ENCODE data around the gene AQP7. TPM values are rescaled to one million over a fixed set of nuclear protein-coding genes. Genes with fewer than 3 reads are reported as not detected.

The AQP7 gene
- total and polyA plus RNA-seq, 9 of the 15 experiments (the other 6 are each of a cell fraction or from before 2014, with no cell fraction given), result 0.04 to 0.53 (median 0.07) TPM; not detected in 4

DNA sequence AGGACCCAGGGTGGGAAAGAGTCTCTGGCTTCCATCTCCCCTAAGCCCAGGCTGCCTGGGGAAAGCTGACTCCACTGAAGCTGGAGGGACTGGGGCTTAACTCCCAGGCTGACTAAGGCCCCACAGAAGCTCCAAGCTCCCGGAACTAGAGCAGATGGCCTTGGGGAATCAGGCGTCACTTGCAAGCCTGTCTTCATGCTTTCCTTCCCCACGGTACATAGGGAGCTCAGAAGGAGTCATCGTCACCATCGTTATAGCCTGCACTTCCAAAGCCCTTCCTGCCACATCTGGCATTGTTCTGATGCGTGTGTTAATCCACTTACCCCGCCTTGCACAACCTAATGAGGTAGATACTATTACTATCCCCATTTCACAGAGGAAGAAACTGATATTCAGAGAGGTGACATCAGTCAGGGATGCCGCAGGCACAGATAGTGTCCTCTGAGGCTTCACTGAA lies 33.5 kb upstream of the AQP7 start (continued):
- no peak for TF ChIP-seq NFE2L1 (tag; IDR thresholded peaks at IDR 0.05; ENCODE audit: borderline replicate concordance, low read depth)
- no peak for TF ChIP-seq RAD21 (CRISPR knock-in tag; conservative IDR thresholded peaks at IDR 0.05 in 1 of 2, IDR thresholded peaks at IDR 0.05 in 1 of 2)
- no peak for TF ChIP-seq ZNF668 (CRISPR knock-in tag; IDR thresholded peaks at IDR 0.05)
- TF ChIP-seq ZBED1 (IDR thresholded peaks at IDR 0.05), result no peak
- no peak for TF ChIP-seq NFXL1 (CRISPR knock-in tag; IDR thresholded peaks at IDR 0.05)
- no peak for TF ChIP-seq CEBPG (CRISPR knock-in tag; IDR thresholded peaks at IDR 0.05)
- TF ChIP-seq CEBPG (tag; conservative IDR thresholded peaks at IDR 0.05 in 1 of 2, IDR thresholded peaks at IDR 0.05 in 1 of 2), result no peak; a peak in 1 of 4 replicates
- TF ChIP-seq ESRRA (IDR thresholded peaks at IDR 0.05; ENCODE audit: borderline replicate concordance, low read depth), result peak; percentile 82
- TF ChIP-seq RBM25 (IDR thresholded peaks at IDR 0.05; ENCODE audit: low read depth, low read length, severe bottlenecking), result peak; percentile 71
- TF ChIP-seq HDAC2 (IDR thresholded peaks at IDR 0.05), result 0 out of 2 replicates have a peak, but pooled peaks have one; percentile 40
- TF ChIP-seq, protein P1, sequence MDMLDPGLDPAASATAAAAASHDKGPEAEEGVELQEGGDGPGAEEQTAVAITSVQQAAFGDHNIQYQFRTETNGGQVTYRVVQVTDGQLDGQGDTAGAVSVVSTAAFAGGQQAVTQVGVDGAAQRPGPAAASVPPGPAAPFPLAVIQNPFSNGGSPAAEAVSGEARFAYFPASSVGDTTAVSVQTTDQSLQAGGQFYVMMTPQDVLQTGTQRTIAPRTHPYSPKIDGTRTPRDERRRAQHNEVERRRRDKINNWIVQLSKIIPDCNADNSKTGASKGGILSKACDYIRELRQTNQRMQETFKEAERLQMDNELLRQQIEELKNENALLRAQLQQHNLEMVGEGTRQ (CRISPR knock-in tag; IDR thresholded peaks at IDR 0.05), result no peak
- TF ChIP-seq RBBP5 (IDR thresholded peaks at IDR 0.05; ENCODE audit: borderline replicate concordance, insufficient read depth, low read length, poor library complexity, severe bottlenecking), result no peak
- 0 out of 4 replicates have a peak, but pooled peaks of 1 of the 2 experiments have one; percentile 13 for TF ChIP-seq RCOR1 (IDR thresholded peaks at IDR 0.05; ENCODE audit: borderline replicate concordance in 1 of 2, low read depth in 2 of 2, low read length in 2 of 2)
- TF ChIP-seq POLR2G (IDR thresholded peaks at IDR 0.05; ENCODE audit: low read depth, low read length), result no peak
